Measurements from ENCODE around the gene ARHGEF10L.

Gene ARHGEF10L

GRCh38 chr1:17706445-17706844 is 166.9 kb downstream of the ARHGEF10L start:
- no peak for DNase-seq (ENCODE audit: low read depth)

DNA sequence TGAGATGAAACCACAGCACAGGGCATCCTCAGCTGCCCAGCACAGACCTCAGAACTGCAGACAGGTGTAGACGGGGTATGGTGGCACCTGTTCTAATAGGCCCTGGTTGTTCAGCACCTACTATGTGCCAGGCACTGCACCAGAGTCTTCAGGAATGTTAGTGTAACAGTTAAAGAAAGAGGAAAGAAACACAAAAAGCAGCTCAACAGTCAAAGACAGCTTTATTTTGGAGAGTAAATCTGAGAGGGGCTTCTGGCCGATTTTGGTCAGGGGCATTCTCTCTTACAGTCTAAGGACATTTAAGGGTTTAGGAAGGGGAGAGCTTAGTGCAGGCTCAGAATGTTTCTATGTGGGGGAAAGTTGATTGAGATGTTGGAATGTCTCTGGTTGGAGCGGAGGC is 170.5 kb downstream of the ARHGEF10L start:
- DNase-seq (ENCODE audit: low read depth), result no peak

GRCh38 chr1:17710889-17711576 is 171.5 kb downstream of the ARHGEF10L start:
- DNase-seq (ENCODE audit: low read depth), result no peak

DNA sequence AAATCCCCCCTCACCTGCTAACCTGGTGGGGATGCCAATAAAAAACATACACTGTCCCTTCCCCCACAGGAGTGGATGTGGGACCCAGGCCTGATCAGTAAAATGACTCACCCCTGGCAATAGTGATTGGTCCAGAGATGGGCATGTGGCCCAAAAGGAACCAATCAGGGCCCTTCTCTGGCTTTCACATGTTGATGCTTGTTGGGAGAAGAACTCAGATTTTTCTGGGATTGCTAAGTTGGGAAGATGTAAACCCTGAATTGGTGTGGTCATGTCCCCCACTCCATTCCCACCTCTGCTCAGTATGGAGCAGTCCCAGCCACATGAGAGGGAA is 172.0 kb downstream of the ARHGEF10L start:
- DNase-seq (ENCODE audit: low read depth), result no peak

GRCh38 chr1:17711941-17712340 is 172.4 kb downstream of the ARHGEF10L start:
- DNase-seq (ENCODE audit: low read depth), result no peak

DNA sequence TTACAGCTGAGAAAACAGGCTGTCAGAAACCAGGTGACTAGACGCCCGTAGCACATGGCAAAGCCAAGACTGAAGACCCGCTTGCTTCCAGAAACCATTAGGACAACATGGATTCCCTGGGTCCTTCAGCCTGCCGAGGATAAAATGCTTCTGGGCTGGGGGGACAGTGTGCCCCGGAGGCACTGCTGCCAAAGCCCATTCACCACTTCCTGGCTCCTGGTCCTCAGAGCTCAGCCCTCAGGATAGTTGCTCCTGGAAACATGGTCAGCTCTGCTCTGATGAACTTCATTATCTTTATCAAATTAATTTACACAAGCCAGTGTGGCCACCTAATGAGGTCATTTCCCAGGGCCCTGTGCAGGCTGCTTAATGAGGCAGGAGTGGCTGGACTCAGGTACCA is 174.5 kb downstream of the ARHGEF10L start:
- no peak for DNase-seq (ENCODE audit: low read depth)

DNA sequence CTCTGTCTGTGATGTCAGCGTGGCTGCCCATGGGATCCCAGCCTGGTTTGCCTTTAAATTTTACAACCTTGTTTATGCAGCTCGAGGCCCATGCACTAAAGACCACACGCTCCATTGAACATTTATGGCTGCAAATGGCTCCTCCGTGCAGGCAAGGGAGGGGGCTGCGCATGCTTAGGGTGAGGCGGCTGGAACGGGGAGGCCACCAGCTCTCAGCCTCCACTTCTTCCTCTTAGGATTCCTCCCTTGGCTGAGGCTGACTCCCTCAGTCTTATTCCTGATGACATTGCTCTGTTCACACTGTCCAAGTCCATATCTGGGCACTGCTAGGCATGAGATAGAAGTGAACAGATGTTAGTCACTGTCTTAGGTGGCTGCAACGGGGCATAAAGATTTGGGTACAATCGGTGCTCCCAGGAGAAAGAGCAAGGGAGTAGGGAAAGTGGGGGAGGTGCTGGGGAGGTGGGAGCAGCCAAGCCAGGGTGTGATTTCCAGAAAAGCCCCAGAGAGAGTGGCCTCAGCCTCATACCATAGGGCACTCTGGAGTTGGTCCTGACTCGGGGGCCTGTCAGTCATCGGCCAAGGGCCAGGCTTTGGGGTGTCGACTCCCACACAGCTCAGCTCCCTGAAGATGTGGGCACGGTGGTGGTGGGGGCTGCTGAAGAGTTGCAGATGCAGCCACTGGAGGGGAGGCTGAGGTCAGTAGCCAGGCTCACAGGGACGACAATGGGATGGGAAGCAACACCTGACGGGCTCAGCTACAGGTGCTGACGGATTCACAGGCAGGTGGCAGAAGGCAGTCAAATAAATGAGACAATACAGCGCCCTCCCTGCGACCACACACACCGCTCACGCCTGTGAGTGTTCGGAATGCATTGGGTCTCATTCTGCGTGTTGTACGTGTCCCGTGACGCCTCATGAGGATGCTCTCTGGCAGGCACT is 178.4 kb downstream of the ARHGEF10L start:
- DNase-seq (ENCODE audit: low read depth), result no peak

DNA sequence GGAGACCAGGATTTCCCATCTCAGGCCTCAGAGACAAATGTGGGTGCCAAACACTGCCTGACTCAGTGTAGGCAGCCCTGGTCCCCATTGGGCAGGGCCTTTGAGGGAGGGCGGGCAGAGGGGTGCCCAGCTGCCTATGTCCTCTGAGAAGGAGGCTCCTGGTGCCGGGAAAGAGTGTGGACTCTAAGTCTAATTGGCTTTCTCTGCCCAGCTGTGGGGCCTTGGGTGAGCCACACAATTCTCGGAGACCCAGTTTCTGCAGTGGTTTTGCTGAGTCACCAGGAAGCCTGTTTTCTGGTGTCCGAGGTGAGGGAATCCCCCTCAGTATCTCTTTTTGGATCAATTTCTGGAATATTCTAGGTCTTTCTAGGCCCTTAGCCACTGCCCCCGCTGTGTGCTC is 180.4 kb downstream of the ARHGEF10L start:
- DNase-seq (ENCODE audit: low read depth), result no peak

DNA sequence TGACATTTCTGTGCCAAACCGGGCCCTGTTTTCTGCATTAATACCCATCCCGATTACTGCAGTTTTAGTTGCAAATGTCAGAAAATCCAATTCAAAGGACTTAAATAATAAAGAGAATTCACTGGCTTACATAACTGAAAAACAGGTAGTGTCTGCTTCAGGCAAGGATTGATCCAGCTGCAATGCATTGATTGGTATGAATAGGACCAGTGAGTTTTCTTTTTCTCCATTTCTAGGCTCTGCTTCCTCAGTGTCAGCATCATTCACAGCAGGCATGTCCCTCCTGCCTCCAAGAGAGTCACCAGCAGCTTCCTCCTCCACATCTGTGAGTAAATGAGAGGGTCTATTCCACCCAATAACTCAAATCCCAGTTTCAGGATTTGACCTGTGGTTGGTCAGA is 181.9 kb downstream of the ARHGEF10L start:
- DNase-seq (ENCODE audit: low read depth), result no peak

- no peak for DNase-seq (ENCODE audit: low read depth)
Measured at GRCh38 chr1:17723684-17724083, 184.2 kb downstream of the ARHGEF10L start.

GRCh38 chr1:17724150-17724549 is 184.7 kb downstream of the ARHGEF10L start:
- no peak for DNase-seq (ENCODE audit: low read depth)

GRCh38 chr1:17725084-17725719 is 185.7 kb downstream of the ARHGEF10L start:
- DNase-seq (ENCODE audit: low read depth), result no peak

- DNase-seq (ENCODE audit: low read depth), result no peak
Measured at GRCh38 chr1:17725811-17726582, 186.5 kb downstream of the ARHGEF10L start.

DNA sequence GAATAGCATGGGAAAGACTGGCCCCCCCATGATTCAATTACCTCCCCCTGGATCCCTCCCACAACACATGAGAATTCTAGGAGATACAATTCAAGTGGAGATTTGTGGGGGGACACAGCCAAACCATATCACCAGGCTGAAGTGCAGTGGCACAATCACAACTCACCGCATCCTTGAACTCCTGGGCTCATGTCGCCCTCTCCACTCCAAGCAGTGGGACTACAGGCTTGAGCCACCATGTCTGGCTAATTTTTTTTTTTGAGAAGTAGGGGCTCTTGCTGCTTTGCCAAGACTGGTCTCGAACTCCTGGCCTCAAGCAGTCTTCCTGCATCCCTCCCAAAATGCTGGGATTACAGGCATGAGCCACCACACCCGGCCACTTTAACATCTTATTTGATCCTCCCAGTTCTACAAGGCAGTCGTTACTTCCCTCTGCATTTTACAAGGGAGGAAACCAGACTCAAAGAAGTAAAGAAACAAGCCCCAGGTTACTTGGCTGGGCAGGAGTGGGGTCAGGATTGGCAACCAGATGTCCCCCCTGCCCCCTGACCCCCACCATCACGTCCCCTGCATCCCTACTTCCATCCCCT is 188.7 kb downstream of the ARHGEF10L start:
- no peak for DNase-seq (ENCODE audit: low read depth)

DNA sequence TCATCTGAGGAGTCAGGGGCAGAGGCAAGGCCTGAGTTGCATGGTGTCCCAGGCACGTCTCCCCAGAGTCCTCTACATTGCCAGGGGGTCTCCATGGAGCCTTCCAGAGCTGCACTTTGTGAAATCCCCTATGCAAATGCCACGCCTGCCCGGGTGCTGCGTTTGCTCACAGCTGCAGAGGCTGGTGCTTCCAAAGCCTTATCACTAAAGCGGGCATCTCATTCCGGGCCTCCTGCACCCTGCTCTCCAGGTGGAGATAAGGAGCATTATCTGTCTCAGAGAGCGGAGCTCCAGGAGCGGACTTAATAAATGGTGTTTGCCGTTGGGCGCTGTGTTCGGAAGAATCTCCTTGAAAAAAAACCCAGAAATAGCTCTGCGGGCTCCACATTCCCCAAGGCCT is 189.8 kb downstream of the ARHGEF10L start:
- no peak for DNase-seq (ENCODE audit: low read depth)

DNA sequence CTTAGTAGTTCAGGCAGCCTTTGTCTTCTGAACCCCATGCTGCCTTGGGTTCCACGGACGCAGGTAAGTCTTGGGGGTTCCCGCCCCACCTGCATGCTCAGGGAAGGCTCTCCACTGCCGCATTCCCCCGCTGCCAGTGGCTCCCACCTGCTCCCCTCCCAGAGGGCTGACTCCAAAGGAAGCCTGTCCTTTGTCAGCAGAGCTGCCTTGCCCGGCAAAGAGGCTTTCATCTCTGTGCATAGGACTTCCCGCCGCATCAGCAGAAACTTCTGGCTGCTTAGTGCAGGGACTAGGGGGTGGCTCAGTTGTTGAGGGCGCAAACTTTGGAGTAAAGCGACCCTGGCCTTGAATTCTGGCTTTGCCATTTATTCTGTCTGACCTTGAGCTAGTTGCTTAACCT is 190.4 kb downstream of the ARHGEF10L start:
- DNase-seq (ENCODE audit: low read depth), result no peak

- DNase-seq (ENCODE audit: low read depth), result no peak
Measured at GRCh38 chr1:17731460-17731859, 192.0 kb downstream of the ARHGEF10L start.

- no peak for DNase-seq (ENCODE audit: low read depth)
Measured at GRCh38 chr1:17732475-17732874, 193.0 kb downstream of the ARHGEF10L start.

- DNase-seq (ENCODE audit: low read depth), result no peak
Measured at GRCh38 chr1:17733661-17734060, 194.2 kb downstream of the ARHGEF10L start.

DNA sequence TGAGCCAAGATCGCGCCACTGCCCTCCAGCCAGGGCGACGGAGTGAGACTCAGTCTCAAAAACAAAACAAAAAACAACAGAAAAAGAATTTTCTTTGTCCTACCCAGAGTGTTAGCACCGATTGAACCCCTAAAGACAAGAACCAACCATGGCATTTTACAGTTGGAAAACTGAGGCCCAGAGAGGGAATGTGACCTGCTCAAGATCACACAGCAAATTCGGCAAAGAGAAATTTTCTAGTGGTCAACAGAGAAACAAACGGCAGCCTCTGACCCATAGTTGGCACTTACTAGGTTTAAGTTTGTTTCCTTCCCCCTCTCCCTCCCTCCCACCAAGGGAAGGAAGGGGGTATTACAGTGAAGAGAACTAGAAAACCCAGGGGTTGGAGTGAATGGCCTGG is 195.1 kb downstream of the ARHGEF10L start:
- DNase-seq (ENCODE audit: low read depth), result no peak

GRCh38 chr1:17735348-17735747 is 195.8 kb downstream of the ARHGEF10L start:
- no peak for DNase-seq (ENCODE audit: low read depth)

DNA sequence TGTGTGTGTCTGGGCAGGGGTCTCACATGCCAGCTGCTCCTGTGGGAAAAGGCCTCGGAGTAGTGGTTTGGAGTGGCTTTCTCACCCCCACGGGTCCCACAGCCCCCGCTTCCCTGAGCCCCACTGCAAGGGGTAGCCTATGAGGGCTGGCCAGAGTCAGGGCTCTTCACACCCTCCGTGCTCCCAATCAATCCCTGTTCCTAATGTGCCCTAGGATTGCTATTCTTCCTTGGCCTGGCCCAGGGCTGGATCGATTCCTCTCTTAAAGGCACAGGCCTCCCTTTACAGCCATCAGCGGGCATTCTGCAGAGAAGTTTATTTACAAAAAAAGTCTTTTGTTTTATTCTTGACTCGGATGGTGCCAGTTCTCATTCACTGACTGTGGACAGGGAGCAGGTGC is 196.3 kb downstream of the ARHGEF10L start:
- DNase-seq (ENCODE audit: low read depth), result no peak
